Stimulated activated naive CD8-positive, alpha-beta T cell treated with anti-CD3 and anti-CD28 coated beads, Interleukin-15, Interleukin-2, amounts not matched to agents 100 ng/mL and 50 ng/mL, for 24 hours (primary cell): ENCODE measurements around the gene PCLO.
"Not testable (repeated sequence)": the region's sequence is repeated elsewhere in the genome, so short reads cannot be mapped to it uniquely, and the experiment has no call there.

Source experiments
- H3K27ac Mint-ChIP-seq: one replicate; pipeline ENCODE4 v1.8.0; 2021; ENCODE audit warnings: mild to moderate bottlenecking, mixed read lengths
- H3K27me3 Mint-ChIP-seq: one replicate; pipeline ENCODE4 v1.8.0; 2021; ENCODE audit warnings: mixed read lengths
- H3K36me3 Mint-ChIP-seq: one replicate; pipeline ENCODE4 v1.8.0; 2021; ENCODE audit warnings: low read depth, mixed read lengths
- H3K4me1 Mint-ChIP-seq: one replicate; pipeline ENCODE4 v1.8.0; 2021; ENCODE audit warnings: low read depth, mixed read lengths
- H3K4me3 Mint-ChIP-seq: one replicate; pipeline ENCODE4 v1.8.0; 2021; ENCODE audit warnings: mild to moderate bottlenecking, mixed read lengths
- H3K9me3 Mint-ChIP-seq: one replicate; pipeline ENCODE4 v1.8.0; 2021; ENCODE audit warnings: mixed read lengths

Gene PCLO

GRCh38 chr7:82925331-82925730, 237.4 kb downstream of the PCLO start:
- no peaks in the 10 kb centered on the region for H3K36me3 Mint-ChIP-seq
- no peak overlapping the region for H3K27ac Mint-ChIP-seq
- no peaks in the 10 kb centered on the region for H3K27me3 Mint-ChIP-seq
- peaks cover 5% of the 10 kb centered on the region for H3K9me3 Mint-ChIP-seq
- no peaks in the 10 kb centered on the region for H3K4me1 Mint-ChIP-seq
- H3K4me3 Mint-ChIP-seq, result no peak overlapping the region

DNA sequence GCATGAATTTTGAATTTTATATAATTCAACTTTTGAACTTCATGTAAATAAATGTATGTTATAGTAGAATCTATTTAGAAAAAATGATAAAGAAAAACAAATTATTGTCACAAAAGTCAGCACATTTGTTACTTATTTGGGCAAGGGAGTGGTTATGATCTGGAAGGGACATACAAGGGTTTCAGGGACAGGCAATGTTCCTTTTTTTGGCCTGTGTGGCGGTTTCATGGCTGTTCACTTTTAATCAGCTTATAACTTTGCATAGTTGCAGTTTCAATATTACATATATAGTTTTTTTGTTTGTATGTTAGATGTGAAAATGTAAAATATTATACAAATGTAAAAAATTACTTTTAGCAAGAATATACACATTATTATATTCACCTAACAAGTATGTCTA, 256.2 kb downstream of the PCLO start:
- Mint-ChIP-seq H3K4me3 (no peak overlapping the region), H3K36me3 (no peaks in the 10 kb centered on the region), H3K27me3 (no peaks in the 10 kb centered on the region), H3K4me1 (no peaks in the 10 kb centered on the region), H3K9me3 (peaks cover 6% of the 10 kb centered on the region), H3K27ac (no peak overlapping the region)

- H3K27me3 Mint-ChIP-seq, result no peaks in the 10 kb centered on the region
- H3K36me3 Mint-ChIP-seq, result no peaks in the 10 kb centered on the region
- no peak overlapping the region for H3K27ac Mint-ChIP-seq
- peaks cover 6% of the 10 kb centered on the region for H3K9me3 Mint-ChIP-seq
- no peaks in the 10 kb centered on the region for H3K4me1 Mint-ChIP-seq
- no peak overlapping the region for H3K4me3 Mint-ChIP-seq
Observed at GRCh38 chr7:82904871-82905270, 257.8 kb downstream of the PCLO start.

DNA sequence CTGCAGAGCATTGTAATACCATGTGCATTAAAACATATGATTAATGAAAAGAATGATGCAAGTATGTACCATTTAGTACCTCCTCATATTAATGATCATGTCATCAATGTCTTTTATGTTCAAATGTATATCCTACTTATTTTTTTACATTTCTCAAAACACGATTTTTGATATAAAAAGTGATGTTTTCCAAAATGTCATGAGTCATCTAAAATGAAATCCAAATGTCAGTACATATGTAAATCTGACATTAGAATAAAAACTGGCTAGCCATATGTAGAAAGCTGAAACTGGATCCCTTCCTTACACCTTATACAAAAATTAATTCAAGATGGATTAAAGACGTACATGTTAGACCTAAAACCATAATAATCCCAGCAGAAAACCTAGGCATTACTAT, 261.6 kb downstream of the PCLO start:
- not testable (repeated sequence) for H3K4me3 Mint-ChIP-seq, H3K9me3 Mint-ChIP-seq, H3K4me1 Mint-ChIP-seq, H3K27ac Mint-ChIP-seq, H3K36me3 Mint-ChIP-seq, H3K27me3 Mint-ChIP-seq

- H3K4me3 Mint-ChIP-seq, result no peak overlapping the region
- H3K27me3 Mint-ChIP-seq, result no peaks in the 10 kb centered on the region
- H3K4me1 Mint-ChIP-seq, result no peaks in the 10 kb centered on the region
- no peaks in the 10 kb centered on the region for H3K36me3 Mint-ChIP-seq
- peaks cover 4% of the 10 kb centered on the region for H3K9me3 Mint-ChIP-seq
- no peak overlapping the region for H3K27ac Mint-ChIP-seq
Observed at GRCh38 chr7:82897500-82897899, 265.2 kb downstream of the PCLO start.

DNA sequence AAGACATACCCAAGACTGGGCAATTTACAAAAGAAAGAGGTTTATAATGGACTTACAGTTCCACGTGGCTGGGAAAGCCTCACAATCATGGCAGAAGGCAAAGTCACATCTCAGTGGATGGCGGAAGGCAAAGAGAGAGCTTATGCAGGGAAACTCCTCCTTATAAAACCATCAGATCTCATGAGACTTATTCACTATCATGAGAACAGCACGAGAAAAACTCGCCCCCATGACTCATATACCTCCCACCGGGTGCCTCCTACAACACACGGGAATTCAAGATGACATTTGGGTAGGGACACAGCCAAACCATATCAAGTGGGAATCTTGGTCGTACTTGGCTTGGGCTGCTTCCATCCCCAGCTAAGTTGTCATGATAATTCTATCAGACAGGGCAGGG, 268.3 kb downstream of the PCLO start:
- H3K4me1 Mint-ChIP-seq, H3K27ac Mint-ChIP-seq, H3K9me3 Mint-ChIP-seq, H3K27me3 Mint-ChIP-seq, H3K36me3 Mint-ChIP-seq, H3K4me3 Mint-ChIP-seq: not testable (repeated sequence)

- no peak overlapping the region for H3K4me3 Mint-ChIP-seq
- H3K27me3 Mint-ChIP-seq, result no peaks in the 10 kb centered on the region
- no peaks in the 10 kb centered on the region for H3K4me1 Mint-ChIP-seq
Observed at GRCh38 chr7:82886324-82886723, 276.4 kb downstream of the PCLO start.

DNA sequence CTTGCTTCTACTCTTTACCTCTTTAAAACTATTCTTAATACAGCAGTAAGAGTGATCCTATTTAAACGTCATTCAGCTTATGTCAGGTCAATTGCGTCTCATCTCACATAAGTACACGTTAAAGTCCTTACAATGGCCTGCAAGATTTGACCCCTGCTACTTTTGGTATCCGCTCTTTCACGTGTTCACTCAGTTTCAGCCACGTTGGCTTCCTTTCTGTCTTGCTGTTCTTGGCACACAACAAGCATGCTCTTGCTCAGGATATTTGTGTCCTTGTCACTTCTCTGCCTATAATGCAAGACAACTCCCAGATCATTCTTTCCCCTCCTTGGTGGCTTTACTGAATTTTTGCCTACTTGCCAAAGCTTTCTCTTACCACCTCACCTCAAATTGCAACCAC, 296.8 kb downstream of the PCLO start:
- Mint-ChIP-seq H3K27ac (no peak overlapping the region), H3K36me3 (no peaks in the 10 kb centered on the region), H3K4me3 (no peak overlapping the region), H3K4me1 (no peaks in the 10 kb centered on the region), H3K9me3 (peaks cover 3% of the 10 kb centered on the region), H3K27me3 (no peaks in the 10 kb centered on the region)

More at GRCh38 chr7:82886324-82886723, 276.4 kb downstream of the PCLO start:
- Mint-ChIP-seq H3K36me3 (no peaks in the 10 kb centered on the region), H3K27ac (no peak overlapping the region), H3K9me3 (no peaks in the 10 kb centered on the region)

DNA sequence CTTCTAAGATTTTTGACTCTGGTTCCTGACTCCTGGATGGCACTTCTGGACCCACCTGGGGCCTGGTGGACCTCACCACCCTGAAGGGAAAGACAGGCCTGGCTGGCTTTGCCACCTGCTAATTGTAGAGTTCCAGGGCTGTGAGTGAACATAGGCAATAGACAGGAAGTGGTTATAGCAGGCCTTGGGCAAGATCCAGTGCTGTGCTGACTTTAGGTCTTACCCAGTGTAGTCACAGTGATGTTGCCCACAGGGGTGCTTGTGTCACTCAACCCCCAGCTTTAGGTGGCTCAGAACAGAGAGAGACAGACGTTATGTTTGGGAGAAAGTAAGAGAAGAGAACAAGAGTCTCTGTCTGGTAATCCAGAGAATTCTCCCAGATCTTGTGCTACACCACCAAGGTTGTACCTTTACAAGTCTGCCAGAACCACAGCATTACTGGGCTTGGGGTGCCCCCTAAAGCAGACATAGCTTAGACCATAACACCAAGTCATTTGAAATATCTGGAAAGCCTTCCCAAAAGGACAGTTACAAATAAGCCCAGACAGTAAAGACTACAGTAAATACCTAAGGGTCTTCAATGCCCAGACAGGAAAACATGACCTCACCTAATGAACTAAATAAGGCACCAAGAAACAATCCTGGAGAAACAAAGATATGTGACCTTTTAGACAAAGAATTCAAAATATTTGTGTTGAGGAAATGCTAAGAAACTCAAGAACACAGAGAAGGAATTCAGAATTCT, 303.4 kb downstream of the PCLO start:
- no peaks in the 10 kb centered on the region for H3K36me3 Mint-ChIP-seq
- no peak overlapping the region for H3K4me3 Mint-ChIP-seq
- H3K27ac Mint-ChIP-seq, result no peak overlapping the region
- peaks cover 5% of the 10 kb centered on the region for H3K9me3 Mint-ChIP-seq
- no peaks in the 10 kb centered on the region for H3K4me1 Mint-ChIP-seq
- no peaks in the 10 kb centered on the region for H3K27me3 Mint-ChIP-seq

GRCh38 chr7:82851121-82851520, 311.6 kb downstream of the PCLO start:
- H3K27me3 Mint-ChIP-seq, result no peaks in the 10 kb centered on the region
- H3K4me1 Mint-ChIP-seq, result no peaks in the 10 kb centered on the region
- no peaks in the 10 kb centered on the region for H3K36me3 Mint-ChIP-seq
- no peak overlapping the region for H3K27ac Mint-ChIP-seq
- H3K4me3 Mint-ChIP-seq, result no peak overlapping the region
- H3K9me3 Mint-ChIP-seq, result no peaks in the 10 kb centered on the region

DNA sequence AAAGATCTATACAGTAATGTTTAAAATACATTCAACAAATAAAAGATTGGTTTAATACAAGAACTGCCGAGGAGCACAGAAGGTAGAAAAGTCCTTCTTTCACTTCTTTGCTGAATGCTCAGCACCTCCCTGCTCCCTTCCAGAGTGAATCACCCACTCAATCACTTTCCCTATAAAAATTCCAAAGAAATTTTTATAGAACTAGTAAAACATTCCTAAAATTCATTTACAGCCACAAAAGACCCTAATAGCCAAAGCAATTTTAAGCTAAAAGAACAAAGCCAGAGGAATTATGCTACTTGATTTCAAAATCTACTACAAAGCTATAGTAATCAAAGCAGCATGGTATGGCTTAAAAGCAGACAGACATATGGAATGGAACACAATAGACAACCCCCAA, 320.9 kb downstream of the PCLO start:
- H3K9me3 Mint-ChIP-seq, result peaks cover 4% of the 10 kb centered on the region
- H3K36me3 Mint-ChIP-seq, result no peaks in the 10 kb centered on the region
- no peaks in the 10 kb centered on the region for H3K4me1 Mint-ChIP-seq
- H3K27me3 Mint-ChIP-seq, result no peaks in the 10 kb centered on the region
- H3K4me3 Mint-ChIP-seq, result no peak overlapping the region
- H3K27ac Mint-ChIP-seq, result no peak overlapping the region

GRCh38 chr7:82840061-82840460, 322.6 kb downstream of the PCLO start:
- Mint-ChIP-seq H3K4me1 (no peaks in the 10 kb centered on the region), H3K4me3 (no peak overlapping the region), H3K36me3 (no peaks in the 10 kb centered on the region), H3K27ac (no peak overlapping the region), H3K27me3 (no peaks in the 10 kb centered on the region), H3K9me3 (peaks cover 4% of the 10 kb centered on the region)

DNA sequence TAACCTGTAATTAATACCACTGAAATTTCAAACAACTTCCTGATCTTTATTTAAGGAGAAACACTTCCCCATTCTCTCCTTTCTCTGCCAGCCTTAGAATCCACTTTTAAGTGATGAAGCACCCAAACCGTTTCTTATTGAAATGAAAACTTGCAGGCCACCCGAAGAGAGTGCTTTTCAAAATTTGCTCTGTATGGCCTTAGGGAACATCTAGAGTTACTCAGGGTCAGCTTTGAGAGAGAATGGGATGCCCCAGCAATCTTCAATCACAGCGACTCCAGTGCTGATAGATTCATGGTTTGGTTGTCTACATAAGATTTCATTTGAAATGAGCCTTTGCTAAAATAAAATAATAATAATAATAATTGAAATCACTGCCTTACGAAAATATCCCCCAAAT, 323.1 kb downstream of the PCLO start:
- H3K27ac Mint-ChIP-seq, result no peak overlapping the region
- no peaks in the 10 kb centered on the region for H3K4me1 Mint-ChIP-seq
- H3K36me3 Mint-ChIP-seq, result no peaks in the 10 kb centered on the region
- no peaks in the 10 kb centered on the region for H3K27me3 Mint-ChIP-seq
- H3K9me3 Mint-ChIP-seq, result peaks cover 4% of the 10 kb centered on the region
- H3K4me3 Mint-ChIP-seq, result no peak overlapping the region

DNA sequence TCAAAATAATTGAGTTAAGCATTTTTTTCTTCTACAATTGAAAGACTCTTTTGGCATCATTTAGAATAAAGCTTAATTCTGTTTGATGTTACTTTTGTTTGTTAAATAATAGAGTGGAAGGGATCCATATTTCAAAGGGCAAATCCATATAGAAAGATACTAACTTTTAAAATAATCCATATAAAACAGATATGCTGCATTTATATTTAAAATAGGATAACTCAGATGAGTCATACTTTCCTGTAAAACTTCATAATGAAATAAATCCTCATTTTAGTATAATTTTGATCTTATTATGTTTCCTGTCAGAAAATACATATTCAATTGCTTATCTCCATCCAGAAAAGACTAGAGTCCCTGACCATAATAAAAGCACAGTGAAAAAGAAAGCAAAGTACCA, 323.6 kb downstream of the PCLO start:
- H3K4me1 Mint-ChIP-seq, result no peaks in the 10 kb centered on the region
- H3K36me3 Mint-ChIP-seq, result no peaks in the 10 kb centered on the region
- H3K4me3 Mint-ChIP-seq, result no peak overlapping the region
- H3K9me3 Mint-ChIP-seq, result peaks cover 4% of the 10 kb centered on the region
- no peaks in the 10 kb centered on the region for H3K27me3 Mint-ChIP-seq
- no peak overlapping the region for H3K27ac Mint-ChIP-seq

DNA sequence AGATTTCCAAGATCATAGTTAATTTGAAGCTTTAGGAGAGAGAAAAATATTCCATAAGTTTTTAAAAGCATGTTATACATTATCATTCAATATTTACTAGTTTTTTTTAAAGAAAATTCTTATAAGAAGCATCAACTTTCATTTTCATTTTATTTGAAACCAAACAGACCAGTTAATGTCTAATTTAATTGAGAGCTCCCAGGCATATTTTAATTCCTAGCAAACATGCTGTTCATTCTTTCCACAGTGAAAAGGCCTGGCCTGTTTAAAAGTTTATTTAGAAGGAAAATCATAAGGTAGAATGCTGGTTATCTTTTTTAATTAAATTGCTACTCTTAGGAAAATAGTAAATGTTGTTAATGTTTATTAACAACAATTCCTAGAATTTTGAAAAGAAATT, 324.4 kb downstream of the PCLO start:
- no peaks in the 10 kb centered on the region for H3K36me3 Mint-ChIP-seq
- no peaks in the 10 kb centered on the region for H3K27me3 Mint-ChIP-seq
- H3K4me1 Mint-ChIP-seq, result no peaks in the 10 kb centered on the region
- H3K4me3 Mint-ChIP-seq, result no peak overlapping the region
- H3K9me3 Mint-ChIP-seq, result peaks cover 3% of the 10 kb centered on the region
- H3K27ac Mint-ChIP-seq, result no peak overlapping the region

DNA sequence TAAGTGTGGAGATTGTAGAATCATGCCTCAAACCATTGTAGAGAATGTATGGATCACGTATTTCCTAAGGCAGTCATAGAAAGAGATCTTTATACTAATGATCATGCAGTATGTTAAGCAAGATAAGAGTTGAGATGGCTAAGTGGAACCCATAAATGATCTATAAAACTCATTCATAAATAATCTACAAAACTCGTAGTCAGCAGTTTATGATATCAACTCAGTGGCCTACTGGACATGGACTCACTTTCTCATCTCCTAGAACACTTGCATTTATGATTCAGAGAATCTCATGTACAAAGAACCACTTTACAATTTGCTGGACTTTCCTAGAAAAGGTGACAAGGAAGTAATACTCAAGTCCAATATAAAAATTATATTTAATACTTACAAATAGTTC, 339.6 kb downstream of the PCLO start:
- no peaks in the 10 kb centered on the region for H3K36me3 Mint-ChIP-seq
- no peak overlapping the region for H3K27ac Mint-ChIP-seq
- H3K4me1 Mint-ChIP-seq, result no peaks in the 10 kb centered on the region
- H3K4me3 Mint-ChIP-seq, result no peak overlapping the region
- H3K27me3 Mint-ChIP-seq, result no peaks in the 10 kb centered on the region
- no peaks in the 10 kb centered on the region for H3K9me3 Mint-ChIP-seq
